ENCODE data around the gene FERMT1.

- TF ChIP-seq EP300 (IDR thresholded peaks at IDR 0.05; ENCODE audit: low read depth) (no peak), CTCF (IDR thresholded peaks at IDR 0.05) (peak; percentile 70 to 88 (median 83))
Observed at GRCh38 chr20:6142348-6142993, 19.6 kb upstream of the FERMT1 start.

Data from transverse colon (tissue), 3 donors.